GM18519 (cell line): ENCODE data around the gene PGF.
A peak's percentile ranks its signal among the peaks of the same experiment; 100 is the strongest.

Source experiments
- ATAC-seq: cut with Tn5 transposase; IDR thresholded peaks from one replicate; pipeline ENCODE4 v1.9.1; 2021; ENCODE audit warnings: mild to moderate bottlenecking, moderate library complexity; ENCODE audit not compliant: unreplicated experiment, low FRiP score

The PGF gene

GRCh38 chr14:74959596-74960180, 4.3 kb upstream of the PGF start:
- no peak for ATAC-seq

- no peak for ATAC-seq
These were observed 1.1 kb upstream of the PGF start for GRCh38 chr14:74956280-74957072.

- ATAC-seq, result no peak
These were observed 556 bp upstream of the PGF start for GRCh38 chr14:74956027-74956279.

- ATAC-seq, result no peak
These were observed 509 bp downstream of the PGF start for GRCh38 chr14:74954947-74955228.

- no peak for ATAC-seq
These were observed 1.0 kb downstream of the PGF start for GRCh38 chr14:74954232-74954946.

GRCh38 chr14:74953686-74954085, 1.7 kb downstream of the PGF start:
- no peak for ATAC-seq

GRCh38 chr14:74952697-74953484, 2.5 kb downstream of the PGF start:
- no peak for ATAC-seq

- ATAC-seq, result no peak
These were observed 3.2 kb downstream of the PGF start for GRCh38 chr14:74952180-74952665.

- ATAC-seq, result no peak
These were observed 3.8 kb downstream of the PGF start for GRCh38 chr14:74951443-74952179.

GRCh38 chr14:74950795-74951442, 4.5 kb downstream of the PGF start:
- no peak for ATAC-seq

GRCh38 chr14:74949859-74950573, 5.4 kb downstream of the PGF start:
- no peak for ATAC-seq

- ATAC-seq, result no peak
These were observed 6.2 kb downstream of the PGF start for GRCh38 chr14:74949191-74949601.

- ATAC-seq, result no peak
These were observed 6.9 kb downstream of the PGF start for GRCh38 chr14:74948228-74949175.

- no peak for ATAC-seq
These were observed 7.8 kb downstream of the PGF start for GRCh38 chr14:74947353-74948227.

- no peak for ATAC-seq
These were observed 8.6 kb downstream of the PGF start for GRCh38 chr14:74946659-74947281.

- peak; percentile 35 for ATAC-seq
These were observed 9.3 kb downstream of the PGF start for GRCh38 chr14:74945852-74946658.
